HFFc6 (cell line): ENCODE results near the gene IQCE. TPM values are rescaled to one million over a fixed set of nuclear protein-coding genes. Genes with fewer than 3 reads are reported as not detected.
A peak's percentile ranks its signal among the peaks of the same experiment; 100 is the strongest.

Experiments
- DNase-seq: peaks from one replicate; pipeline ENCODE4 v3.0.0-alpha.2; 2018
- H3K27ac Mint-ChIP-seq: 2 replicates; pipeline ENCODE4 v1.8.0; 2020; ENCODE audit warnings: mild to moderate bottlenecking, mixed read lengths
- H3K27me3 Mint-ChIP-seq: 2 replicates; pipeline ENCODE4 v1.8.0; 2021; ENCODE audit warnings: mild to moderate bottlenecking, moderate library complexity, mixed read lengths; ENCODE audit not compliant: insufficient read depth
- H3K36me3 Mint-ChIP-seq: 2 replicates; pipeline ENCODE4 v1.8.0; 2021; ENCODE audit warnings: low read depth, mixed read lengths
- H3K4me1 Mint-ChIP-seq: 2 replicates; pipeline ENCODE4 v1.8.0; 2020; ENCODE audit warnings: low read depth, mixed read lengths
- H3K4me3 Mint-ChIP-seq: 2 replicates; pipeline ENCODE4 v1.8.0; 2020; ENCODE audit warnings: mild to moderate bottlenecking, moderate library complexity, mixed read lengths
- H3K9me3 Mint-ChIP-seq: 2 replicates; pipeline ENCODE4 v1.8.0; 2020; ENCODE audit warnings: mild to moderate bottlenecking, mixed read lengths
- CTCF ChIP-seq: fragments of 200-600 bp; sonication (generic); IDR thresholded peaks from 2 replicates; pipeline ENCODE4 v1.5.0; 2021; ENCODE audit warnings: antibody characterized with exemption, mild to moderate bottlenecking
- total RNA-seq, 6 experiments: library from RNA; stranded (reverse); fragmentation: NEBNext Ultra II Directional; extraction: Animal tissue kit (Norgen Biotek cat#: 25700); gene quantifications; 2 replicates in 1 of 6; 3 replicates in 5 of 6; pipeline ENCODE4 v1.2.3, GENCODE V29; 2021

The IQCE gene
- total RNA-seq, 6 experiments from 2014 or later, result 14.9 to 18.1 (median 17.0) TPM

GRCh38 chr7:2632733-2633537, 74.2 kb downstream of the IQCE start:
- Mint-ChIP-seq H3K4me1 (peaks cover 41% of the 10 kb centered on the region), H3K27ac (peak overlapping the region; percentile 94), H3K9me3 (no peaks in the 10 kb centered on the region), H3K4me3 (peak overlapping the region; percentile 94), H3K36me3 (peaks cover 6% of the 10 kb centered on the region; the same call in 1 of the 2 replicates), H3K27me3 (no peaks in the 10 kb centered on the region; the same call in none of the 2 replicates)
- no peak for TF ChIP-seq CTCF
- DNase-seq, result peak; percentile 44

- DNase-seq, result peak; percentile 87
- peaks cover 6% of the 10 kb centered on the region; the same call in 1 of the 2 replicates for H3K36me3 Mint-ChIP-seq
- peaks cover 45% of the 10 kb centered on the region for H3K4me1 Mint-ChIP-seq
- H3K27ac Mint-ChIP-seq, result peak overlapping the region; percentile 94
- peak overlapping the region; percentile 94 for H3K4me3 Mint-ChIP-seq
- H3K9me3 Mint-ChIP-seq, result no peaks in the 10 kb centered on the region
- no peaks in the 10 kb centered on the region; the same call in none of the 2 replicates for H3K27me3 Mint-ChIP-seq
- no peak for TF ChIP-seq CTCF
These were observed 74.9 kb downstream of the IQCE start for GRCh38 chr7:2633538-2634266.

- Mint-ChIP-seq H3K9me3 (no peaks in the 10 kb centered on the region), H3K4me1 (peaks cover 45% of the 10 kb centered on the region), H3K4me3 (peak overlapping the region; percentile 94), H3K27ac (peak overlapping the region; percentile 94), H3K36me3 (peaks cover 6% of the 10 kb centered on the region; the same call in 1 of the 2 replicates), H3K27me3 (no peaks in the 10 kb centered on the region; the same call in none of the 2 replicates)
- DNase-seq, result no peak
- TF ChIP-seq CTCF, result no peak
These were observed 75.7 kb downstream of the IQCE start for GRCh38 chr7:2634267-2635145.

- Mint-ChIP-seq H3K27me3 (no peaks in the 10 kb centered on the region; the same call in none of the 2 replicates), H3K36me3 (peaks cover 6% of the 10 kb centered on the region; the same call in 1 of the 2 replicates), H3K27ac (peak overlapping the region; percentile 68), H3K4me1 (peaks cover 45% of the 10 kb centered on the region), H3K4me3 (peak overlapping the region; percentile 46), H3K9me3 (no peaks in the 10 kb centered on the region)
- no peak for DNase-seq
- no peak for TF ChIP-seq CTCF
These were observed 76.4 kb downstream of the IQCE start for GRCh38 chr7:2635148-2635668.
